Measurements from ENCODE around the gene ATMIN.

DNA sequence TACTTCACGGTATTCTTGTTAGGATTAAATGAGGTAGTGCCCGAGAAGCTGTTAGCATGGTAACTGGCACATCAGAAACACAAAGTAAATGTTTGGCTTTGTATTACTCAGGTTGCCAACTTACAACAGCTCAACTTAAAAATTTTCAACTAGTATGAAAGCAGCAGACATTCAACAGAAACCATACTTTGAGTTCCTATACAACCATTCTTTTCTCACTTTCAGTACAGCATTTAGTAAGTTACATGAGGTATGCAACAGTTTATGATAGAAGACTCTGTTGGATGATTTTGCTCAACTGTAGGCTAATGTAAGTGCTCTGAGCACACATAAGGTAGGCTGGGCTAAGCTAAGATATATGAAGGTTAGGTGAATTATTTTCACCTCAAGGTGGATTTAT lies 21.0 kb upstream of the ATMIN start:
- TF ChIP-seq CTCF (IDR thresholded peaks at IDR 0.05) (no peak), EZH2 (IDR thresholded peaks at IDR 0.05; ENCODE audit: borderline replicate concordance, insufficient read depth, low read depth, low read length, poor library complexity, severe bottlenecking) (no peak)

Data from B cell (primary cell).